Measurements from ENCODE around the gene GPBP1L1.
A peak's percentile ranks its signal among the peaks of the same experiment; 100 is the strongest.

GPBP1L1 gene

GRCh38 chr1:45622524-45623394 lies 63.6 kb downstream of the GPBP1L1 start:
- Mint-ChIP-seq H3K36me3 (ENCODE audit: low read depth) (peaks cover 50% of the 10 kb centered on the region), H3K27me3 (ENCODE audit: low read depth, poor library complexity) (no peaks in the 10 kb centered on the region), H3K4me3 (no peak overlapping the region), H3K9me3 (no peaks in the 10 kb centered on the region), H3K27ac (peak overlapping the region; percentile 92), H3K4me1 (peaks cover 4% of the 10 kb centered on the region)
- no peak for TF ChIP-seq CTCF (IDR thresholded peaks at IDR 0.05)
- DNase-seq, result no peak

DNA sequence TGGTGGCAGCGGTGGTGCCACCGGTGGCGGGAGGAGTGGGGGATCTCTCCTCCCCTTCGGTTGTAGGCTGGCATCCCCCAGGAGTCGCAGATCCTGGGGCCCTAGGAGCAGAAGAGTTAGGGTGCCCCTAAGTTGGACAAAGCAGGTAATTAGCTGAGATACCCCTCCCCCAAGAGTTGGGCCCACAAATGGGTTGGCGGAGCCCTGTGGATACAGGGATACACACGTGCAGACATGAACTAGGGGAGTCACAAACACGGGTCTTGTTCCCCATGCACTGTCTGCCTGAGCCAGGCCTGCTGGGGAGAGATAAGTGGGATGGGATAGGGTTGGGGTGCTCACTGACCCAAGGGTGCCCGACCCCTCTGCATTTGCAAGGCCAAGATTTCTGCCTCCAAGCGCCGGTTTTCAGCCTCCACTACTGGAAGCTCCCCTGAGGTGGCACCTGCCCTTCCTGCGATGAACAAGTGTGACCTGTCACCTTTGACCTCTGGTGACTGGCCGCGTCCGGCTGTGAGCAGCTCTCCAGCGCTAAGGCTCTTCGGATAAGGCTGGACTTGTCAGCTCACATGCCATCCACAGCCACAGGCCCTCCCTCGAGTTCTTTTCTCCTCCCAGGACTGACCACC lies 64.3 kb downstream of the GPBP1L1 start:
- H3K27ac Mint-ChIP-seq, result peak overlapping the region; percentile 89

GRCh38 chr1:45621501-45621836 lies 64.9 kb downstream of the GPBP1L1 start:
- no peak for TF ChIP-seq CTCF (IDR thresholded peaks at IDR 0.05)
- Mint-ChIP-seq H3K9me3 (no peaks in the 10 kb centered on the region), H3K4me1 (peaks cover 4% of the 10 kb centered on the region), H3K36me3 (ENCODE audit: low read depth) (peaks cover 47% of the 10 kb centered on the region), H3K27ac (peak overlapping the region; percentile 89), H3K4me3 (no peak overlapping the region), H3K27me3 (ENCODE audit: low read depth, poor library complexity) (no peaks in the 10 kb centered on the region)
- no peak for DNase-seq

More for the DNA sequence above, 64.3 kb downstream of the GPBP1L1 start:
- Mint-ChIP-seq H3K36me3 (ENCODE audit: low read depth) (peaks cover 50% of the 10 kb centered on the region), H3K27me3 (ENCODE audit: low read depth, poor library complexity) (no peaks in the 10 kb centered on the region), H3K4me3 (no peak overlapping the region), H3K4me1 (peaks cover 4% of the 10 kb centered on the region), H3K9me3 (no peaks in the 10 kb centered on the region)
- DNase-seq, result peak; percentile 40
- TF ChIP-seq CTCF (IDR thresholded peaks at IDR 0.05), result no peak

- Mint-ChIP-seq H3K27me3 (ENCODE audit: low read depth, poor library complexity) (no peaks in the 10 kb centered on the region), H3K27ac (peak overlapping the region; percentile 97), H3K4me1 (peaks cover 4% of the 10 kb centered on the region), H3K36me3 (ENCODE audit: low read depth) (peaks cover 51% of the 10 kb centered on the region), H3K9me3 (no peaks in the 10 kb centered on the region), H3K4me3 (no peak overlapping the region)
- DNase-seq, result no peak
- no peak for TF ChIP-seq CTCF (IDR thresholded peaks at IDR 0.05)
Observed at GRCh38 chr1:45620588-45621500, 65.5 kb downstream of the GPBP1L1 start.

DNA sequence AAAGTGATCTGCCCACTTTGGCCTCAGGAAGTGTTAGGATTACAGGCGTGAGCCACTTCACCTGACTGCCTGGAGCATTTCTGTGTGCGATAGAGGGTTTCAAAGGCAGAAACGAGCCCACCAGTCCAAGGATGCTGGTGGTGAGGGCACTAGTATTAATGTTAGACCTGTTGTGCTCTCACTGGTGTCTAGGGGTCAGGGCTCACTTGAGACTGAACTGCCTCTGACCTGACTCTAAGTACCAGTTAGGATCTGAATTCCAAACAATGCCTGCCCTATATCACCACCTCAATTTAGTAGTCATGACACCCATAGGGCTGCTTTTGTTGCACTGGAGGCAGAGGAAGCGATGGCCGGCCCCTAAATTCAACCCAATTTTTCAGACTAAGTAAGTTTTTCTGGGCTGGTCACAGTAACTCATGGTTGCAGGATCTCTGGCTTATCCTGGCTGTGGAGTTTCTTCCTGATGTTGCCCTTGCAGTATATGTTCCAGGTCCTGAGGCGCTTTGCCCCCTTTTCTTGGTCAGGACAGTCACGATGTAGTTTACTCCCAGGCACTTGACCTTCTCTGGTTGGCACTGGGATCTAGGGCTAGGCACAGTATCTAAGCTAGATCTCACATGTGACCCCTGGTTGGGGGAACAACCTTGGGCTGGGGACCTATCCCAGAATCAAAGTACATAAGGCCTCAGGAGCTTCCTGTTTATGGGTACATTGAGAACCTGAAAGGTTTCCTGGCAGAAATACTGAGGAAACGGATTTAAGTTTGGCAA lies 67.0 kb downstream of the GPBP1L1 start:
- Mint-ChIP-seq H3K9me3 (no peaks in the 10 kb centered on the region), H3K4me3 (no peak overlapping the region), H3K36me3 (ENCODE audit: low read depth) (peaks cover 56% of the 10 kb centered on the region), H3K27ac (peak overlapping the region; percentile 97), H3K4me1 (peaks cover 4% of the 10 kb centered on the region), H3K27me3 (ENCODE audit: low read depth, poor library complexity) (no peaks in the 10 kb centered on the region)
- DNase-seq, result no peak
- no peak for TF ChIP-seq CTCF (IDR thresholded peaks at IDR 0.05)

All from nephron progenitor cell (in vitro differentiated cells).